NT2/D1 (cell line): ENCODE results near the gene FOXP1.

Source experiments
- SUZ12 ChIP-seq: IDR thresholded peaks from 2 replicates; pipeline ENCODE4 v1.6.1; 2011; ENCODE audit not compliant: insufficient read length, insufficient read depth; ENCODE audit errors: extremely low read depth
- YY1 ChIP-seq: IDR thresholded peaks from 2 replicates; pipeline ENCODE4 v1.6.1; 2011; ENCODE audit not compliant: insufficient read length, insufficient read depth
- ZNF274 ChIP-seq: IDR thresholded peaks from 2 replicates; pipeline ENCODE4 v1.6.1; 2011; ENCODE audit warnings: mild to moderate bottlenecking, low read depth, low read length

DNA sequence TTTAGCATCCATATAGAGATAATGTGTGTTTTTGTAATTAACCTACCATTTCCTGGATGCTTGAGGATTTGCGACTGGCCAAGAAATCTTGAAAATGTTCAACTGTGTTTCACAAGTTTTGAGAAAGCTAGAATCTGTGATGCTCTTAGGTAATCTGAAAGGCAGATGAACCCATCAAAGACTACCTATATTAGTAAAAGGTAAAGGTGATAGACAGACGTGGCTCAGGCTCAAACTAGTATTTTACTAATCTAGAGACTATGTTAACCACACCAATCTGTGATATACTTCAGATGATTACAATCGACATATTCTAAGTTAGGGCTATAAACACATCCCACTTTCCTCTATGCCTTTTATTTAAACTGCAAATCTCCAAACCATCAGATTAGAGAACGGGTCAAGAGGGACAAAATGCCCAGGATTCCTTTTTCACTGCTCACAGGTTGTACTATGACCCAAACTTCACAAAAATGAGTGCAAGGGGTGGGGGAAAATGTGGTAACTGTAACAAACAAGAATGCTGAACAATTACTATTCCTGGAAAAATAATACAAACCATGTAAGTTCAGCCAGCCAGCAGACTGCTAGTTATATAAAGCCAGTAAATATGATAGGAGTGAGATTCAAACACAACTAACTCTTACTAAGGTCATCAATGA, 295.1 kb downstream of the FOXP1 start:
- TF ChIP-seq ZNF274 (no peak), YY1 (no peak), SUZ12 (no peak)
